HepG2 (cell line): Measurements from ENCODE around the gene OGFR. TPM values are rescaled to one million over a fixed set of nuclear protein-coding genes. Genes with fewer than 3 reads are reported as not detected.

Experiments
- ATAC-seq: fragments of 200-7000 bp; cut with Tn5 transposase; 3 replicates; pipeline ENCODE4 v1.9.1; 2020; ENCODE audit warnings: mild to moderate bottlenecking, moderate library complexity
- BruUV-seq: library from RNA; stranded (reverse); fragments of 400-500 nt; replicated peaks from 2 replicates; lab custom pipeline; 2021; lab: Mats Ljungman, UMichigan
- CTCF ChIA-PET: fragments of 300-600 bp; formaldehyde crosslinking; extraction: SDS; loops from one replicate; lab custom pipeline; 2021; ENCODE audit warnings: low total read pairs, inconsistent platforms, low intra/inter-chr PET ratio; lab: Yijun Ruan, JAX
- POLR2A ChIA-PET: fragments of 350-600 bp; sonication (Branson Sonifier 250); formaldehyde crosslinking; loops from one replicate; lab custom pipeline; 2020; ENCODE audit warnings: antibody characterized with exemption, inconsistent platforms; lab: Yijun Ruan, JAX
- DNase-seq: peaks from one replicate; pipeline ENCODE4 v3.0.0-alpha.2; 2015; ENCODE audit warnings: low spot score
- FAIRE-seq: peaks from 3 replicates; lab custom pipeline; 2011; peaks lifted over from hg19 to GRCh38; lab: Jason Lieb, UNC
- H2AFZ ChIP-seq: one replicate; pipeline ENCODE4 v1.6.1; 2011; ENCODE audit warnings: low read length, inconsistent platforms
- H3K27ac ChIP-seq: fragments of 300-600 bp; 3 replicates; pipeline ENCODE4 v1.8.0; 2011; ENCODE audit warnings: mixed run types, mild to moderate bottlenecking, mixed read lengths, low read length, inconsistent platforms; ENCODE audit not compliant: insufficient read depth; ENCODE audit errors: extremely low read length
- H3K27me3 ChIP-seq, 2 experiments: fragments of 200-600 bp in 1 of 2; 2 replicates in 1 of 2; 3 replicates in 1 of 2; pipeline versions ENCODE4 v1.6.0 to v1.8.0; 2011; ENCODE audit warnings: low read length in 2 of 2, mild to moderate bottlenecking in 2 of 2, moderate library complexity in 2 of 2, inconsistent platforms in 1 of 2; ENCODE audit not compliant: insufficient read depth in 2 of 2, control insufficient read depth in 1 of 2
- H3K36me3 ChIP-seq, 2 experiments: fragments of 200-600 bp in 1 of 2; replicated peaks in 1 of 2; 2 replicates in 1 of 2; 3 replicates in 1 of 2; pipeline versions ENCODE4 v1.5.1 to v1.8.0; 2011; ENCODE audit warnings: low read length in 2 of 2, inconsistent platforms in 1 of 2; ENCODE audit not compliant: insufficient read depth in 2 of 2, control insufficient read depth in 1 of 2
- H3K4me1 ChIP-seq: 2 replicates; pipeline ENCODE4 v1.5.1; 2012; ENCODE audit warnings: low read length, inconsistent platforms; ENCODE audit not compliant: insufficient read depth
- H3K4me2 ChIP-seq: 2 replicates; pipeline ENCODE4 v1.6.0; 2011; ENCODE audit warnings: low read depth, low read length, inconsistent platforms
- H3K4me3 ChIP-seq, 3 experiments: fragments of 200-600 bp in 1 of 3; sonication (generic), shearing (Covaris generic) in 1 of 3; replicated peaks in 1 of 3; 2 replicates each; pipeline ENCODE4 v1.5.1; 2011 to 2016; ENCODE audit warnings: low read length in 3 of 3, inconsistent platforms in 2 of 3, low read depth in 2 of 3, mild to moderate bottlenecking in 2 of 3, control low read depth in 1 of 3, mixed read lengths in 1 of 3; ENCODE audit not compliant: insufficient read depth in 1 of 3
- H3K79me2 ChIP-seq: one replicate; pipeline ENCODE4 v1.6.1; 2011; ENCODE audit warnings: low read length, inconsistent platforms; ENCODE audit not compliant: insufficient read depth
- H3K9ac ChIP-seq: 2 replicates; pipeline ENCODE4 v1.6.0; 2011; ENCODE audit warnings: mild to moderate bottlenecking, low read depth, low read length, inconsistent platforms; ENCODE audit not compliant: insufficient read depth
- H3K9me3 ChIP-seq: 2 replicates; pipeline ENCODE4 v1.5.1; 2012; ENCODE audit warnings: mild to moderate bottlenecking, low read length
- H4K20me1 ChIP-seq: 2 replicates; pipeline ENCODE4 v1.6.0; 2011; ENCODE audit warnings: inconsistent platforms, mild to moderate bottlenecking, low read length, moderate library complexity; ENCODE audit not compliant: insufficient read depth
- AGO2 ChIP-seq: fragments of 200-400 bp; formaldehyde crosslinking; optimal IDR thresholded peaks from 2 replicates; pipeline ENCODE3; 2017; ENCODE audit warnings: mild to moderate bottlenecking, low read depth, low read length, moderate library complexity
- CBFB ChIP-seq: sonication (generic); formaldehyde crosslinking; IDR thresholded peaks from 2 replicates; pipeline ENCODE4 v1.4.0; 2020; ENCODE audit warnings: missing genetic modification reagents
- MYC ChIP-seq: sonication (generic); formaldehyde crosslinking; IDR thresholded peaks from 2 replicates; pipeline ENCODE4 v1.9.0; 2021; ENCODE audit warnings: missing genetic modification reagents, borderline replicate concordance
- RBFOX2 ChIP-seq: fragments of 200-400 bp; formaldehyde crosslinking; IDR thresholded peaks from 2 replicates; pipeline ENCODE4 v1.6.1; 2017; ENCODE audit warnings: low read depth, mild to moderate bottlenecking, low read length
- ZNF598 ChIP-seq: sonication (generic); formaldehyde crosslinking; IDR thresholded peaks from 2 replicates; pipeline ENCODE4 v1.5.1; 2020; ENCODE audit warnings: mild to moderate bottlenecking, missing genetic modification reagents, borderline replicate concordance
- ZNF776 ChIP-seq: sonication (generic); formaldehyde crosslinking; IDR thresholded peaks from 2 replicates; pipeline ENCODE4 v1.4.0; 2020; ENCODE audit warnings: mild to moderate bottlenecking, missing genetic modification reagents
- WGBS: methylation state at CpG from one replicate; pipeline ENCODE4 v1.1.6; 2017; ENCODE audit warnings: low lambda C conversion rate; 5-methylcytosine and 5-hydroxymethylcytosine counted together
- in situ Hi-C: cut with HindIII; loops from 2 replicates; pipeline ENCODE4 v1.10.0; 2017; ENCODE audit warnings: low pct_unique_long_range_greater_than_20kb; ENCODE audit not compliant: extremely low pct_ligation_motif_present
- intact Hi-C: fragments of 100-400 bp; cut with micrococcal nuclease; formaldehyde crosslinking; loops from one replicate; pipeline ENCODE4 v1.10.0; 2022; ENCODE audit not compliant: unreplicated experiment
- polyA plus RNA-seq, 8 experiments: library from polyadenylated mRNA; depleted of rRNA in 3 of 8; stranded (reverse) in 7 of 8; unstranded in 1 of 8; fragments of >200 nt; fragmentation: Illumina TruSeq in 4 of 8; extraction: Trizol in 4 of 8; gene quantifications; 2 replicates each; pipeline versions ENCODE4 v1.2.1 to v1.2.3, GENCODE V29; 2011 to 2016; ENCODE audit warnings: low read depth in 4 of 8, missing spikeins in 1 of 8, mixed read lengths in 1 of 8; ENCODE audit not compliant: insufficient read depth in 1 of 8
- total RNA-seq, 5 experiments: library from RNA; depleted of rRNA; stranded (reverse); fragments of >200 nt; fragmentation: Illumina TruSeq; extraction: Trizol; gene quantifications; 2 replicates each; pipeline ENCODE4 v1.2.3, GENCODE V29; 2016; ENCODE audit warnings: low read depth in 1 of 5
- TF ChIP-seq, protein P1 (sequence below): sonication (generic); formaldehyde crosslinking; IDR thresholded peaks from 2 replicates; pipeline ENCODE4; 2020; ENCODE audit warnings: missing genetic modification reagents, mild to moderate bottlenecking, borderline replicate concordance
- TF ChIP-seq, protein P2 (sequence below): sonication (generic); formaldehyde crosslinking; IDR thresholded peaks from 2 replicates; pipeline ENCODE4 v1.4.0; 2020; ENCODE audit warnings: mild to moderate bottlenecking, missing genetic modification reagents

Gene OGFR
- total and polyA plus RNA-seq, 2 of the 13 experiments (the other 11 are each of a cell fraction or from before 2014, with no cell fraction given), result 47.7 to 81.8 TPM

- DNase-seq (no peak), ATAC-seq (no peak), FAIRE-seq (no peak)
- intact Hi-C loops, result loop anchor here (1.0 to 5.0 kb wide), 4 partner anchors 26 to 187 kb away; partner anchors contain the start of gene TCFL5
- BruUV-seq, result no TSS peak
- Histone ChIP-seq H3K79me2 (peaks cover 6% of the 10 kb centered on the region), H3K36me3 (no peaks in the 10 kb centered on the region), H3K4me2 (no peak overlapping the region), H3K4me1 (peaks cover 73% of the 10 kb centered on the region), H3K9ac (no peak overlapping the region), H2AFZ (no peak overlapping the region), H3K27ac (no peak overlapping the region), H3K4me3 (no peak overlapping the region), H3K27me3 (no peaks in the 10 kb centered on the region), H4K20me1 (peaks cover 4% of the 10 kb centered on the region; the same call in 1 of the 2 replicates), H3K9me3 (no peaks in the 10 kb centered on the region)
- in situ Hi-C loops, result no loop called here
- 98% methylated on average over 12 of the region's 12 CpGs for WGBS
- POLR2A ChIA-PET, result interaction anchor here (1.2 to 1.8 kb wide), 6 partner anchors 14 to 155 kb away, joined by 3 to 26 read pairs (median 8); partner anchors contain the start of gene MRGBP
- CTCF ChIA-PET, result interaction anchor here (1.1 to 1.7 kb wide), 4 partner anchors 13 to 187 kb away, joined by 3 to 14 read pairs (median 6); no protein-coding TSS in a partner anchor
- TF ChIP-seq, protein P1, sequence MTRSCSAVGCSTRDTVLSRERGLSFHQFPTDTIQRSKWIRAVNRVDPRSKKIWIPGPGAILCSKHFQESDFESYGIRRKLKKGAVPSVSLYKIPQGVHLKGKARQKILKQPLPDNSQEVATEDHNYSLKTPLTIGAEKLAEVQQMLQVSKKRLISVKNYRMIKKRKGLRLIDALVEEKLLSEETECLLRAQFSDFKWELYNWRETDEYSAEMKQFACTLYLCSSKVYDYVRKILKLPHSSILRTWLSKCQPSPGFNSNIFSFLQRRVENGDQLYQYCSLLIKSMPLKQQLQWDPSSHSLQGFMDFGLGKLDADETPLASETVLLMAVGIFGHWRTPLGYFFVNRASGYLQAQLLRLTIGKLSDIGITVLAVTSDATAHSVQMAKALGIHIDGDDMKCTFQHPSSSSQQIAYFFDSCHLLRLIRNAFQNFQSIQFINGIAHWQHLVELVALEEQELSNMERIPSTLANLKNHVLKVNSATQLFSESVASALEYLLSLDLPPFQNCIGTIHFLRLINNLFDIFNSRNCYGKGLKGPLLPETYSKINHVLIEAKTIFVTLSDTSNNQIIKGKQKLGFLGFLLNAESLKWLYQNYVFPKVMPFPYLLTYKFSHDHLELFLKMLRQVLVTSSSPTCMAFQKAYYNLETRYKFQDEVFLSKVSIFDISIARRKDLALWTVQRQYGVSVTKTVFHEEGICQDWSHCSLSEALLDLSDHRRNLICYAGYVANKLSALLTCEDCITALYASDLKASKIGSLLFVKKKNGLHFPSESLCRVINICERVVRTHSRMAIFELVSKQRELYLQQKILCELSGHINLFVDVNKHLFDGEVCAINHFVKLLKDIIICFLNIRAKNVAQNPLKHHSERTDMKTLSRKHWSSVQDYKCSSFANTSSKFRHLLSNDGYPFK, result 0 out of 2 replicates have a peak, but pooled peaks have one; percentile 7
- TF ChIP-seq CBFB (CRISPR knock-in tag) (no peak), ZNF598 (CRISPR knock-in tag) (no peak), AGO2 (peak; percentile 65), MYC (CRISPR knock-in tag) (0 out of 2 replicates have a peak, but pooled peaks have one; percentile 7), ZNF776 (CRISPR knock-in tag) (no peak), RBFOX2 (peak; percentile 67)
- TF ChIP-seq, protein P2, sequence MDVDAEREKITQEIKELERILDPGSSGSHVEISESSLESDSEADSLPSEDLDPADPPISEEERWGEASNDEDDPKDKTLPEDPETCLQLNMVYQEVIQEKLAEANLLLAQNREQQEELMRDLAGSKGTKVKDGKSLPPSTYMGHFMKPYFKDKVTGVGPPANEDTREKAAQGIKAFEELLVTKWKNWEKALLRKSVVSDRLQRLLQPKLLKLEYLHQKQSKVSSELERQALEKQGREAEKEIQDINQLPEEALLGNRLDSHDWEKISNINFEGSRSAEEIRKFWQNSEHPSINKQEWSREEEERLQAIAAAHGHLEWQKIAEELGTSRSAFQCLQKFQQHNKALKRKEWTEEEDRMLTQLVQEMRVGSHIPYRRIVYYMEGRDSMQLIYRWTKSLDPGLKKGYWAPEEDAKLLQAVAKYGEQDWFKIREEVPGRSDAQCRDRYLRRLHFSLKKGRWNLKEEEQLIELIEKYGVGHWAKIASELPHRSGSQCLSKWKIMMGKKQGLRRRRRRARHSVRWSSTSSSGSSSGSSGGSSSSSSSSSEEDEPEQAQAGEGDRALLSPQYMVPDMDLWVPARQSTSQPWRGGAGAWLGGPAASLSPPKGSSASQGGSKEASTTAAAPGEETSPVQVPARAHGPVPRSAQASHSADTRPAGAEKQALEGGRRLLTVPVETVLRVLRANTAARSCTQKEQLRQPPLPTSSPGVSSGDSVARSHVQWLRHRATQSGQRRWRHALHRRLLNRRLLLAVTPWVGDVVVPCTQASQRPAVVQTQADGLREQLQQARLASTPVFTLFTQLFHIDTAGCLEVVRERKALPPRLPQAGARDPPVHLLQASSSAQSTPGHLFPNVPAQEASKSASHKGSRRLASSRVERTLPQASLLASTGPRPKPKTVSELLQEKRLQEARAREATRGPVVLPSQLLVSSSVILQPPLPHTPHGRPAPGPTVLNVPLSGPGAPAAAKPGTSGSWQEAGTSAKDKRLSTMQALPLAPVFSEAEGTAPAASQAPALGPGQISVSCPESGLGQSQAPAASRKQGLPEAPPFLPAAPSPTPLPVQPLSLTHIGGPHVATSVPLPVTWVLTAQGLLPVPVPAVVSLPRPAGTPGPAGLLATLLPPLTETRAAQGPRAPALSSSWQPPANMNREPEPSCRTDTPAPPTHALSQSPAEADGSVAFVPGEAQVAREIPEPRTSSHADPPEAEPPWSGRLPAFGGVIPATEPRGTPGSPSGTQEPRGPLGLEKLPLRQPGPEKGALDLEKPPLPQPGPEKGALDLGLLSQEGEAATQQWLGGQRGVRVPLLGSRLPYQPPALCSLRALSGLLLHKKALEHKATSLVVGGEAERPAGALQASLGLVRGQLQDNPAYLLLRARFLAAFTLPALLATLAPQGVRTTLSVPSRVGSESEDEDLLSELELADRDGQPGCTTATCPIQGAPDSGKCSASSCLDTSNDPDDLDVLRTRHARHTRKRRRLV, result no peak
Measured at GRCh38 chr20:62821726-62822210, 17.1 kb downstream of the OGFR start.
